SK-N-SH treated with all-trans-retinoic acid at 6 μM for 48 hours (cell line): ENCODE measurements around the gene NKD1.

Experiments
- BACH2 ChIP-seq: fragments of 250-450 bp; sonication (Bioruptor Pico); IDR thresholded peaks from 2 replicates; pipeline ENCODE4 v1.9.0; 2021; ENCODE audit warnings: mild to moderate bottlenecking, borderline replicate concordance
- GLIS3 ChIP-seq: fragments of 250-450 bp; sonication (Bioruptor Pico); IDR thresholded peaks from 2 replicates; pipeline ENCODE4 v1.5.0; 2020; ENCODE audit warnings: mild to moderate bottlenecking, moderate library complexity
- ISL1 ChIP-seq: fragments of 250-450 bp; sonication (Bioruptor Pico); IDR thresholded peaks from 2 replicates; pipeline ENCODE4 v2.1.2; 2022; ENCODE audit warnings: mild to moderate bottlenecking, moderate library complexity
- RARB ChIP-seq: fragments of 250-450 bp; sonication (Bioruptor Pico); IDR thresholded peaks from 2 replicates; pipeline ENCODE4 v1.8.0; 2021; ENCODE audit warnings: mild to moderate bottlenecking, moderate library complexity
- SNAI2 ChIP-seq: fragments of 250-450 bp; sonication (Bioruptor Pico); IDR thresholded peaks from 2 replicates; pipeline ENCODE4 v1.5.0; 2020; ENCODE audit warnings: mild to moderate bottlenecking, moderate library complexity
- TOX ChIP-seq: fragments of 250-450 bp; sonication (Bioruptor Pico); IDR thresholded peaks from 2 replicates; pipeline ENCODE4 v1.8.0; 2021; ENCODE audit warnings: mild to moderate bottlenecking, moderate library complexity, borderline replicate concordance
- ZFP30 ChIP-seq: fragments of 450-650 bp; formaldehyde crosslinking; IDR thresholded peaks from 2 replicates; pipeline ENCODE4 v1.5.0; 2022; ENCODE audit warnings: mild to moderate bottlenecking, moderate library complexity
- TF ChIP-seq, protein P1 (sequence below): fragments of 250-450 bp; sonication (Bioruptor Pico); IDR thresholded peaks from 2 replicates; pipeline ENCODE4 v1.5.0; 2020; ENCODE audit warnings: mild to moderate bottlenecking, moderate library complexity
- TF ChIP-seq, protein P2 (sequence below): fragments of 250-450 bp; sonication (Bioruptor Pico); IDR thresholded peaks from 2 replicates; pipeline ENCODE4 v1.8.0; 2020; ENCODE audit warnings: mild to moderate bottlenecking, moderate library complexity, borderline replicate concordance
- TF ChIP-seq, protein P3 (sequence below): fragments of 250-450 bp; sonication (Bioruptor Pico); IDR thresholded peaks from 2 replicates; pipeline ENCODE4 v1.5.1; 2020; ENCODE audit warnings: low read depth, mild to moderate bottlenecking, moderate library complexity

DNA sequence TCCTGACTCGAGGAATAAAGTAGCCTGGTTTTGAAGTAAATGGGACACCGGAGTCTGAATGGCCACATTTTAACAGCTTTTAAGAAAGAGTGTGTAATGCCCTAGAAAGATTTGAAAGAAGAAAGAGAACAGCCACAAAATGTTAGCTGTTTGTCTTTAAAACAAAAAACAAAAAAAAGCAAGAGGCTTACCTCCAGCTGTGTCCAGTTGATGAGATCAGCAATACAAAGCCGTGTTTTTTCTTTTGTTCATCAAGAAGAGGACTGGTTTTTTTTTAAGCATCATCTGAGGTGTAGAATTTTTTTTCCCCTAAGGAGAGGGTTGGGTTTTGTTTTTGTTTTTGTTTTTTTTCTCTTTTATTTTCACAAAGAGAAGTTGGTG lies 58.8 kb downstream of the NKD1 start:
- TF ChIP-seq ISL1 (CRISPR knock-in tag) (no peak), GLIS3 (CRISPR knock-in tag) (no peak), ZFP30 (CRISPR knock-in tag) (no peak), BACH2 (CRISPR knock-in tag) (no peak), SNAI2 (CRISPR knock-in tag) (no peak), RARB (no peak), TOX (CRISPR knock-in tag) (no peak)
- TF ChIP-seq, protein P1, sequence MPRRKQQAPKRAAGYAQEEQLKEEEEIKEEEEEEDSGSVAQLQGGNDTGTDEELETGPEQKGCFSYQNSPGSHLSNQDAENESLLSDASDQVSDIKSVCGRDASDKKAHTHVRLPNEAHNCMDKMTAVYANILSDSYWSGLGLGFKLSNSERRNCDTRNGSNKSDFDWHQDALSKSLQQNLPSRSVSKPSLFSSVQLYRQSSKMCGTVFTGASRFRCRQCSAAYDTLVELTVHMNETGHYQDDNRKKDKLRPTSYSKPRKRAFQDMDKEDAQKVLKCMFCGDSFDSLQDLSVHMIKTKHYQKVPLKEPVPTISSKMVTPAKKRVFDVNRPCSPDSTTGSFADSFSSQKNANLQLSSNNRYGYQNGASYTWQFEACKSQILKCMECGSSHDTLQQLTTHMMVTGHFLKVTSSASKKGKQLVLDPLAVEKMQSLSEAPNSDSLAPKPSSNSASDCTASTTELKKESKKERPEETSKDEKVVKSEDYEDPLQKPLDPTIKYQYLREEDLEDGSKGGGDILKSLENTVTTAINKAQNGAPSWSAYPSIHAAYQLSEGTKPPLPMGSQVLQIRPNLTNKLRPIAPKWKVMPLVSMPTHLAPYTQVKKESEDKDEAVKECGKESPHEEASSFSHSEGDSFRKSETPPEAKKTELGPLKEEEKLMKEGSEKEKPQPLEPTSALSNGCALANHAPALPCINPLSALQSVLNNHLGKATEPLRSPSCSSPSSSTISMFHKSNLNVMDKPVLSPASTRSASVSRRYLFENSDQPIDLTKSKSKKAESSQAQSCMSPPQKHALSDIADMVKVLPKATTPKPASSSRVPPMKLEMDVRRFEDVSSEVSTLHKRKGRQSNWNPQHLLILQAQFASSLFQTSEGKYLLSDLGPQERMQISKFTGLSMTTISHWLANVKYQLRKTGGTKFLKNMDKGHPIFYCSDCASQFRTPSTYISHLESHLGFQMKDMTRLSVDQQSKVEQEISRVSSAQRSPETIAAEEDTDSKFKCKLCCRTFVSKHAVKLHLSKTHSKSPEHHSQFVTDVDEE (CRISPR knock-in tag) = no peak
- TF ChIP-seq, protein P2, sequence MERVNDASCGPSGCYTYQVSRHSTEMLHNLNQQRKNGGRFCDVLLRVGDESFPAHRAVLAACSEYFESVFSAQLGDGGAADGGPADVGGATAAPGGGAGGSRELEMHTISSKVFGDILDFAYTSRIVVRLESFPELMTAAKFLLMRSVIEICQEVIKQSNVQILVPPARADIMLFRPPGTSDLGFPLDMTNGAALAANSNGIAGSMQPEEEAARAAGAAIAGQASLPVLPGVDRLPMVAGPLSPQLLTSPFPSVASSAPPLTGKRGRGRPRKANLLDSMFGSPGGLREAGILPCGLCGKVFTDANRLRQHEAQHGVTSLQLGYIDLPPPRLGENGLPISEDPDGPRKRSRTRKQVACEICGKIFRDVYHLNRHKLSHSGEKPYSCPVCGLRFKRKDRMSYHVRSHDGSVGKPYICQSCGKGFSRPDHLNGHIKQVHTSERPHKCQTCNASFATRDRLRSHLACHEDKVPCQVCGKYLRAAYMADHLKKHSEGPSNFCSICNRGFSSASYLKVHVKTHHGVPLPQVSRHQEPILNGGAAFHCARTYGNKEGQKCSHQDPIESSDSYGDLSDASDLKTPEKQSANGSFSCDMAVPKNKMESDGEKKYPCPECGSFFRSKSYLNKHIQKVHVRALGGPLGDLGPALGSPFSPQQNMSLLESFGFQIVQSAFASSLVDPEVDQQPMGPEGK = no peak
- TF ChIP-seq, protein P3, sequence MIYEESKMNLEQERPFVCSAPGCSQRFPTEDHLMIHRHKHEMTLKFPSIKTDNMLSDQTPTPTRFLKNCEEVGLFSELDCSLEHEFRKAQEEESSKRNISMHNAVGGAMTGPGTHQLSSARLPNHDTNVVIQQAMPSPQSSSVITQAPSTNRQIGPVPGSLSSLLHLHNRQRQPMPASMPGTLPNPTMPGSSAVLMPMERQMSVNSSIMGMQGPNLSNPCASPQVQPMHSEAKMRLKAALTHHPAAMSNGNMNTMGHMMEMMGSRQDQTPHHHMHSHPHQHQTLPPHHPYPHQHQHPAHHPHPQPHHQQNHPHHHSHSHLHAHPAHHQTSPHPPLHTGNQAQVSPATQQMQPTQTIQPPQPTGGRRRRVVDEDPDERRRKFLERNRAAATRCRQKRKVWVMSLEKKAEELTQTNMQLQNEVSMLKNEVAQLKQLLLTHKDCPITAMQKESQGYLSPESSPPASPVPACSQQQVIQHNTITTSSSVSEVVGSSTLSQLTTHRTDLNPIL = no peak
